Upper lobe of right lung (tissue), 1 donor: ENCODE measurements around the gene ACCSL. TPM values are rescaled to one million over a fixed set of nuclear protein-coding genes. Genes with fewer than 3 reads are reported as not detected.

Source experiments
- ATAC-seq: fragments of 200-7000 bp; cut with Tn5 transposase; one replicate; pipeline ENCODE4 v1.9.1; 2020; ENCODE audit warnings: mild to moderate bottlenecking, moderate library complexity
- DNase-seq: peaks from one replicate; pipeline ENCODE4 v3.0.0-alpha.2; 2020
- H3K27ac ChIP-seq: fragments of 200-600 bp; one replicate; pipeline ENCODE4 v1.8.0; 2022
- H3K27me3 ChIP-seq: fragments of 200-600 bp; one replicate; pipeline ENCODE4 v1.8.0; 2022; ENCODE audit warnings: mild to moderate bottlenecking
- H3K36me3 ChIP-seq: fragments of 200-600 bp; one replicate; pipeline ENCODE4 v1.8.0; 2022
- H3K4me1 ChIP-seq: fragments of 200-600 bp; one replicate; pipeline ENCODE4 v1.8.0; 2022
- H3K4me3 ChIP-seq: fragments of 200-600 bp; one replicate; pipeline ENCODE4 v1.8.0; 2022; ENCODE audit warnings: mild to moderate bottlenecking
- H3K9me3 ChIP-seq: fragments of 200-600 bp; one replicate; pipeline ENCODE4 v1.8.0; 2022
- CTCF ChIP-seq: fragments of 200-600 bp; IDR thresholded peaks from one replicate; pipeline ENCODE4 v1.8.0; 2022; ENCODE audit warnings: antibody characterized with exemption
- intact Hi-C: fragments of 100-400 bp; cut with DNase I; formaldehyde crosslinking; loops from one replicate; pipeline ENCODE4 v1.11.0; 2022
- total RNA-seq: library from RNA; stranded (reverse); fragmentation: NEBNext Ultra II Directional; extraction: Animal tissue kit (Norgen Biotek cat#: 25700); gene quantifications from one replicate; pipeline ENCODE4 v1.2.1, GENCODE V29; 2021
- donor health status: DM: no; HTN: yes; CAD: no; lungs with severe emphysema.

ACCSL gene
- total RNA-seq, 1 donor from 2014 or later = not detected

- no peak for TF ChIP-seq CTCF
- DNase-seq (no peak), ATAC-seq (no peak)
- no peaks in the 10 kb centered on the region for H3K27me3 ChIP-seq
- H3K36me3 ChIP-seq = no peaks in the 10 kb centered on the region
- no peaks in the 10 kb centered on the region for H3K9me3 ChIP-seq
- intact Hi-C loops = loop anchor here (10.0 kb wide), 1 partner anchor 89 kb away; the partner anchor contains the start of gene C11orf96
- no peak overlapping the region for H3K4me3 ChIP-seq
- H3K27ac ChIP-seq = peak overlapping the region; percentile 42
- peaks cover 21% of the 10 kb centered on the region for H3K4me1 ChIP-seq
Observed at GRCh38 chr11:44033411-44033850, 14.3 kb upstream of the ACCSL start.

- Histone ChIP-seq H3K9me3 (no peaks in the 10 kb centered on the region), H3K4me3 (no peak overlapping the region), H3K27ac (no peak overlapping the region), H3K36me3 (no peaks in the 10 kb centered on the region), H3K27me3 (no peaks in the 10 kb centered on the region), H3K4me1 (peaks cover 21% of the 10 kb centered on the region)
- ATAC-seq = no peak
- DNase-seq = no peak
- TF ChIP-seq CTCF = no peak
- intact Hi-C loops = loop anchor here (10.0 kb wide), 1 partner anchor 89 kb away; the partner anchor contains the start of gene C11orf96
Observed at GRCh38 chr11:44033856-44034255, 13.9 kb upstream of the ACCSL start.

- TF ChIP-seq CTCF = no peak
- no peaks in the 10 kb centered on the region for H3K9me3 ChIP-seq
- H3K4me3 ChIP-seq = no peak overlapping the region
- no peaks in the 10 kb centered on the region for H3K36me3 ChIP-seq
- no peak for DNase-seq
- intact Hi-C loops = loop anchor here (5.0 to 10.0 kb wide), 2 partner anchors 90 to 142 kb away; partner anchors contain the start of gene C11orf96
- ATAC-seq = no peak
- peaks cover 21% of the 10 kb centered on the region for H3K4me1 ChIP-seq
- no peaks in the 10 kb centered on the region for H3K27me3 ChIP-seq
- no peak overlapping the region for H3K27ac ChIP-seq
Observed at GRCh38 chr11:44034639-44035038, 13.1 kb upstream of the ACCSL start.

- peak; percentile 86 for DNase-seq
Observed at GRCh38 chr11:44036811-44037657, 10.7 kb upstream of the ACCSL start.

GRCh38 chr11:44037658-44037998 is 10.2 kb upstream of the ACCSL start:
- H3K27ac ChIP-seq = no peak overlapping the region
- no peak for DNase-seq
- TF ChIP-seq CTCF = peak; percentile 1
- H3K4me3 ChIP-seq = no peak overlapping the region
- intact Hi-C loops = loop anchor here (5.0 to 10.0 kb wide), 2 partner anchors 93 to 145 kb away; partner anchors contain the start of gene C11orf96
- ATAC-seq = no peak
- H3K27me3 ChIP-seq = no peaks in the 10 kb centered on the region
- no peaks in the 10 kb centered on the region for H3K9me3 ChIP-seq
- H3K36me3 ChIP-seq = no peaks in the 10 kb centered on the region
- peaks cover 4% of the 10 kb centered on the region for H3K4me1 ChIP-seq

More at GRCh38 chr11:44036811-44037657, 10.7 kb upstream of the ACCSL start:
- no peaks in the 10 kb centered on the region for H3K27me3 ChIP-seq
- H3K4me3 ChIP-seq = no peak overlapping the region
- no peaks in the 10 kb centered on the region for H3K36me3 ChIP-seq
- H3K27ac ChIP-seq = no peak overlapping the region
- ATAC-seq = peak; percentile 92
- TF ChIP-seq CTCF = peak; percentile 79
- H3K4me1 ChIP-seq = peaks cover 10% of the 10 kb centered on the region
- intact Hi-C loops = loop anchor here (5.0 to 10.0 kb wide), 2 partner anchors 92 to 145 kb away; partner anchors contain the start of gene C11orf96
- no peaks in the 10 kb centered on the region for H3K9me3 ChIP-seq
